ENCODE measurements around the gene ARMC9. TPM values are rescaled to one million over a fixed set of nuclear protein-coding genes. Genes with fewer than 3 reads are reported as not detected.

ARMC9 gene
- total and polyA plus RNA-seq, 8 donors: 11.4 to 40.6 (median 13.9) TPM

GRCh38 chr2:231394211-231395141, 196.0 kb downstream of the ARMC9 start:
- H3K4me3 ChIP-seq: peak overlapping the region in 1 of 2 donors; percentile 56

GRCh38 chr2:231395188-231396057, 197.0 kb downstream of the ARMC9 start, which contains the start of gene B3GNT7:
Gene B3GNT7 (plus strand): TSS chr2:231395710. CDS start chr2:231395804, 94 bp downstream.
- peak within 1 kb of the TSS; percentile 60 to 80 for H3K27ac ChIP-seq
- DNase-seq (peak in 1 of 4 donors; percentile 85), ATAC-seq (peak; percentile 61)
- H3K4me3 ChIP-seq: peak within 1 kb of the TSS; percentile 41 to 56
- intact Hi-C loops (cut with DNase I): loop anchor here in 1 of 2 donors (10.0 kb wide), 1 partner anchor 101 kb away; no protein-coding TSS in a partner anchor
- no peaks in the 10 kb centered on the region for H3K9me3 ChIP-seq
- peaks cover 10 to 53% of the 10 kb centered on the region in 2 donors for H3K4me1 ChIP-seq
- TF ChIP-seq CTCF (IDR thresholded peaks at IDR 0.05): no peak
- peaks cover 4 to 33% of the 10 kb centered on the region in 2 donors for H3K27me3 ChIP-seq
- H3K36me3 ChIP-seq: peaks cover 0 to 18% of the 10 kb centered on the region in 2 donors

More at GRCh38 chr2:231394211-231395141, 196.0 kb downstream of the ARMC9 start:
- peaks cover 0 to 16% of the 10 kb centered on the region in 2 donors for H3K36me3 ChIP-seq
- DNase-seq: peak in 1 of 4 donors; percentile 35
- no peak for TF ChIP-seq CTCF (IDR thresholded peaks at IDR 0.05)
- intact Hi-C loops (cut with DNase I): loop anchor here in 1 of 2 donors (10.0 kb wide), 1 partner anchor 100 kb away; no protein-coding TSS in a partner anchor
- peaks cover 6 to 45% of the 10 kb centered on the region in 2 donors for H3K4me1 ChIP-seq
- peak; percentile 68 for ATAC-seq
- H3K27ac ChIP-seq: peak overlapping the region; percentile 60 to 80
- no peaks in the 10 kb centered on the region for H3K9me3 ChIP-seq
- H3K27me3 ChIP-seq: peaks cover 4 to 33% of the 10 kb centered on the region in 2 donors

GRCh38 chr2:231396058-231396821, 197.8 kb downstream of the ARMC9 start:
- peaks cover 4 to 33% of the 10 kb centered on the region in 2 donors for H3K27me3 ChIP-seq
- intact Hi-C loops (cut with DNase I): loop anchor here in 1 of 2 donors (10.0 kb wide), 1 partner anchor 101 kb away; no protein-coding TSS in a partner anchor
- DNase-seq: peak in 1 of 4 donors; percentile 70
- H3K4me1 ChIP-seq: peaks cover 13 to 53% of the 10 kb centered on the region in 2 donors
- H3K9me3 ChIP-seq: no peaks in the 10 kb centered on the region
- ATAC-seq: no peak
- peaks cover 0 to 18% of the 10 kb centered on the region in 2 donors for H3K36me3 ChIP-seq
- peak overlapping the region; percentile 11 to 63 for H3K27ac ChIP-seq
- TF ChIP-seq CTCF (IDR thresholded peaks at IDR 0.05): no peak
- H3K4me3 ChIP-seq: peak overlapping the region; percentile 41 to 56

- no peak overlapping the region for H3K27ac ChIP-seq
- peak in 1 of 4 donors; percentile 53 for DNase-seq
- peaks cover 4 to 33% of the 10 kb centered on the region in 2 donors for H3K27me3 ChIP-seq
- H3K9me3 ChIP-seq: no peaks in the 10 kb centered on the region
- peak; percentile 2 for ATAC-seq
- TF ChIP-seq CTCF (IDR thresholded peaks at IDR 0.05): no peak
- H3K36me3 ChIP-seq: peaks cover 0 to 18% of the 10 kb centered on the region in 2 donors
- intact Hi-C loops (cut with DNase I): loop anchor here in 1 of 2 donors (10.0 kb wide), 1 partner anchor 102 kb away; no protein-coding TSS in a partner anchor
- H3K4me3 ChIP-seq: peak overlapping the region in 1 of 2 donors; percentile 56
- peaks cover 13 to 54% of the 10 kb centered on the region in 2 donors for H3K4me1 ChIP-seq
Measured at GRCh38 chr2:231397011-231397927, 198.8 kb downstream of the ARMC9 start.
